CD4-positive, alpha-beta memory T cell (primary cell): Measurements from ENCODE around the gene CACNA1H. TPM values are rescaled to one million over a fixed set of nuclear protein-coding genes. Genes with fewer than 3 reads are reported as not detected.

Experiments
- CTCF ChIA-PET: fragments of 350-600 bp; sonication (Branson Sonifier 250); formaldehyde crosslinking; loops from one replicate; lab custom pipeline; 2021; ENCODE audit warnings: inconsistent platforms; ENCODE audit not compliant: partially characterized antibody; lab: Charles Lee
- POLR2A ChIA-PET: fragments of 350-600 bp; sonication (Branson Sonifier 250); formaldehyde crosslinking; loops from one replicate; lab custom pipeline; 2021; ENCODE audit not compliant: partially characterized antibody; lab: Charles Lee
- DNase-seq, 5 donors: peaks; one replicate each; pipeline versions ENCODE4 v3.0.0 to v3.0.0-alpha.2; 2020 to 2022; ENCODE audit warnings: mixed read lengths in 1 of 5
- H3K27ac ChIP-seq: one replicate; pipeline ENCODE4 v1.7.0; 2013; ENCODE audit warnings: low read depth, low read length
- H3K27me3 ChIP-seq: 2 replicates; pipeline ENCODE4 v1.7.0; 2013; ENCODE audit warnings: mild to moderate bottlenecking, low read length, moderate library complexity; ENCODE audit not compliant: insufficient read depth
- H3K36me3 ChIP-seq: 2 replicates; pipeline ENCODE4 v1.7.0; 2013; ENCODE audit warnings: mild to moderate bottlenecking, low read length, moderate library complexity; ENCODE audit not compliant: insufficient read depth
- H3K4me1 ChIP-seq: 2 replicates; pipeline ENCODE4 v1.7.0; 2013; ENCODE audit warnings: mild to moderate bottlenecking, low read length, moderate library complexity; ENCODE audit not compliant: insufficient read depth
- H3K4me3 ChIP-seq, 2 donors: one replicate each; pipeline ENCODE4 v1.7.0; 2013; ENCODE audit warnings: low read length in 2 of 2, mild to moderate bottlenecking in 1 of 2
- H3K9me3 ChIP-seq, 2 donors: one replicate each; pipeline ENCODE4 v1.7.0; 2013; ENCODE audit warnings: low read length in 2 of 2, control low read depth in 1 of 2; ENCODE audit not compliant: control insufficient read depth in 1 of 2
- H3K27ac Mint-ChIP-seq, 7 donors: one replicate each; pipeline ENCODE4 v1.8.0; 2020 to 2021; ENCODE audit warnings: mixed read lengths in 7 of 7, mild to moderate bottlenecking in 6 of 7, inconsistent platforms in 3 of 7, moderate library complexity in 3 of 7
- H3K27me3 Mint-ChIP-seq, 2 donors: one replicate each; pipeline ENCODE4 v1.8.0; 2020 to 2021; ENCODE audit warnings: mixed read lengths in 2 of 2
- H3K36me3 Mint-ChIP-seq, 2 donors: one replicate each; pipeline ENCODE4 v1.8.0; 2020 to 2021; ENCODE audit warnings: mixed read lengths in 2 of 2, inconsistent platforms in 1 of 2, mild to moderate bottlenecking in 1 of 2
- H3K4me1 Mint-ChIP-seq, 4 donors: one replicate each; pipeline ENCODE4 v1.8.0; 2020 to 2021; ENCODE audit warnings: mixed read lengths in 4 of 4, mild to moderate bottlenecking in 1 of 4
- H3K4me3 Mint-ChIP-seq, 8 donors: one replicate each; pipeline ENCODE4 v1.8.0; 2020 to 2021; ENCODE audit warnings: mixed read lengths in 8 of 8, mild to moderate bottlenecking in 7 of 8, moderate library complexity in 6 of 8, inconsistent platforms in 3 of 8
- H3K9me3 Mint-ChIP-seq, 8 donors: one replicate each; pipeline ENCODE4 v1.8.0; 2020 to 2021; ENCODE audit warnings: mixed read lengths in 8 of 8, mild to moderate bottlenecking in 5 of 8, inconsistent platforms in 3 of 8, moderate library complexity in 1 of 8
- intact Hi-C: fragments of 100-400 bp; cut with micrococcal nuclease; formaldehyde crosslinking; loops from one replicate; pipeline ENCODE4 v1.15.1; 2023
- polyA plus RNA-seq, 2 donors: library from polyadenylated mRNA; unstranded; fragments of 300-500 nt; fragmentation: Illumina TruSeq; gene quantifications; one replicate each; pipeline ENCODE4 v1.2.3, GENCODE V29; 2021
- total RNA-seq, 2 experiments: library from RNA; stranded (reverse); gene quantifications; one replicate each; pipeline ENCODE4 v1.2.3, GENCODE V29; 2021

Gene CACNA1H
- total and polyA plus RNA-seq, 4 experiments from 2014 or later: 0.48 to 2.1 (median 1.5) TPM

DNA sequence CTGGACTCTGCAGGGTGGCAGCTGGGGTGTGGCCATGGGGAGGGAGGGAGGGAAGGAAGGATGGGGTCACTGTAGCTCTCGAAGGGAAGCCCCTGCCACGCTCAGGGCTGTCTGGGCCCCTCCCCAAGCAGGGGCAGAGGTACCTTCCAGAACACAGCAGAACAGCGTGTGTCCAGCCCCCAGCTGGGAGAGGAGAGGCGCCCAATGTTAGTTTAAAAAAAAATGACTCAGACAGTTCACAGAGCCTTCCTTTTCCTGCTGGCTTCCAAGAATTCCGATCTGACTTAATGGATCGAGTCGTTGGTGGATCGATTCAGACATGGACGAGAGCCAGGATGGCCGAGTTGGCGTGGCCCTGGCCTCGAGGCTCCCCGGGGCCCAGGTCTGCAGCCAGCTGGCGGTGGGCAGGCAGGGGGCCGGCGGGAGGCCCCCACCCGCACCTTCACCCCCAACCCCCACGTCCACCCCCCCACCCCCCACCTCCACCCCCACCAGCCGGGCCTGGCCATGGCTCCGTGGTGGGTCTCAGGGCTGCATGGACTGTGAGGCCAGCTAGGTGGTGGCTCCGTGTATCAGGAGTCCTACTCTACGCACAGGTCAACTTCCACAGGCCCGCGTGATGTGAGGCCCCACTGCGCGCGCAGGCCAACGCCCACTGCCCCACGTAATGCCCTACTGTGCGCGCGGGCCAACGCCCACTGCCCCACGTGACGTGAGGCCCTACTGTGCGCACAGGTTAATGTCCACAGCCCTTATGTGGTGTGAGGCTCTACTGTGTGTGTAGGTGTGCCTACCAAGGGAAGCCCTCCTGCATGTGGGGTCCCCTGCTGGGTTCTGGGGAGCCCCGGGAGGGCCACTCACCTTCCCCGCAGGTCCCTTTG is 21.8 kb downstream of the CACNA1H start:
- no peak overlapping the region for H3K27ac ChIP-seq
- intact Hi-C loops: no loop called here
- ChIA-PET CTCF (no interaction called here), POLR2A (no interaction called here)
- no peaks in the 10 kb centered on the region for H3K9me3 Mint-ChIP-seq
- no peaks in the 10 kb centered on the region for H3K36me3 ChIP-seq
- no peak overlapping the region for H3K4me3 ChIP-seq
- no peaks in the 10 kb centered on the region for H3K36me3 Mint-ChIP-seq
- H3K4me1 ChIP-seq: no peaks in the 10 kb centered on the region
- H3K27me3 Mint-ChIP-seq: peaks cover 4% of the 10 kb centered on the region in 2 donors
- no peak overlapping the region for H3K27ac Mint-ChIP-seq
- no peaks in the 10 kb centered on the region for H3K4me1 Mint-ChIP-seq
- H3K9me3 ChIP-seq: no peaks in the 10 kb centered on the region
- H3K4me3 Mint-ChIP-seq: no peak overlapping the region
- no peak for DNase-seq
- no peaks in the 10 kb centered on the region for H3K27me3 ChIP-seq

DNA sequence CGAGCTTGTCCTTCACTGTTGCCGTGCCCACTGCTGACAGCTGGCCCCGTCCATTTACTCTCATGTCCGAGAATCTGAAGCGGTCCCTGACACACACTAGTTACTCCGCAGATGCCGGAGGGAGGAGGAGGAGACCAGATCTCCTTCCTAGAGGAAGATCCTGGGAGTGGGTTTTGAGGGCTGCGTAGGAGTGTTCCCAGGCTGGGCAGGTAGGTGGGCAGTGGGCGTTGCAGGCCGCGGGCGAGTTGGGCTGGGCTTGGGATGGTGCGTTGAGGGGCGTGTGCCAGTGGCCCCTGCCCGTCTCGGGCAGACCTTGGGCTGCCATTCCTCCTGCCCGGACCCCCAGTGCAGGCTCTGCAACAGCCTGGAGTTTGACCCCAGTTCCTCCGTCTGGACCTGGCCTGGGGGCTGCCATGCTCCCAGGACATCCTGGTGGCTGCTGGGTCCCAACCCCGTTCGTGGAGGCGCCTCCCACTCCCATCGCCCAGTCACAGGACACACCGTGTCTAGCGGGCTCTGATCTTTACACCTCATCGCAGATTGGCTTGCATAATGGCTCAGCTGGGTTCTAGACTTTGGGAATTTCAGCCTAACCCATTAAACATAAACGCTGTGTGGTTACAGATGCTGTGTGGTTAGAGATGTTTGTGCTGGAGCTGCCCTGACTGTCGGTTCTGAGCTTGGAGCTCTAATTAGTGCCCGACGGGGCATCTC is 22.8 kb downstream of the CACNA1H start:
- intact Hi-C loops: no loop called here
- CTCF ChIA-PET: no interaction called here
- Histone ChIP-seq H3K9me3 (no peaks in the 10 kb centered on the region), H3K27ac (no peak overlapping the region), H3K27me3 (no peaks in the 10 kb centered on the region), H3K36me3 (no peaks in the 10 kb centered on the region), H3K4me1 (no peaks in the 10 kb centered on the region), H3K4me3 (no peak overlapping the region)
- DNase-seq: no peak
- Mint-ChIP-seq H3K27me3 (peaks cover under 1 to 2% of the 10 kb centered on the region in 2 donors), H3K27ac (no peak overlapping the region), H3K4me3 (no peak overlapping the region), H3K9me3 (no peaks in the 10 kb centered on the region), H3K36me3 (no peaks in the 10 kb centered on the region), H3K4me1 (no peaks in the 10 kb centered on the region)
- POLR2A ChIA-PET: no interaction called here

DNA sequence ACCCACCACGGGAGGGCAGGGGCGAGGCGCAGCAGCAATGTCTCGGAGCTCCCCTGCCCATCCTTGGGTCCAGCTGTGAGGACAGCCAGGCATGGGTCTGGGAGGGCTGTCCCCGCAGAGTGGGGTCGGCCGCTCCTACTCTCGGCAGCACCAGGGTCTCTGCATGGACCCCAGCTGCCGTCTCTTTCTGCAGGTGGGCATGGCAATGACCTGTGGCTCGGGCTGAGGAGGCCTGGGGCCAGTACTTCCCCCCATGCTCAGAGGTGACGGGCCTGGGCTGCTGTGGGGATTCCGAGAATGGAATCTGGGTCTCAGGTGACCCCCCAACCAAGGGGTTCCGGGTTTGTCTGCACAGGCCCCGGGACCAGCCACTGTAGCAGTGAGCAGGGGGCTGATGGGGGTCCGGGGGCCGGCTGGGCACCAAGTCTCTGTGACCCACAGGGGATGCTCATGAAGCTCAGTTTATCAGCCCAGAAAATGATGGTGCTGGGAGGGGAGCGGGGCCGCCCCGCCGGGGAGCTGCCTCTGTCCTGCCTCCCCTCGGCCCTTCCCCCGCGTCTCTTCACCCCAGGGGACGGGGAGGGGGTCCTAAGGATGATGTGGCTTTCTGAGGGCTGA is 23.5 kb downstream of the CACNA1H start:
- no peak for DNase-seq
- Histone ChIP-seq H3K27ac (no peak overlapping the region), H3K9me3 (no peaks in the 10 kb centered on the region), H3K4me1 (no peaks in the 10 kb centered on the region), H3K4me3 (no peak overlapping the region), H3K27me3 (no peaks in the 10 kb centered on the region), H3K36me3 (no peaks in the 10 kb centered on the region)
- CTCF ChIA-PET: no interaction called here
- Mint-ChIP-seq H3K27ac (no peak overlapping the region), H3K36me3 (no peaks in the 10 kb centered on the region), H3K4me3 (no peak overlapping the region), H3K9me3 (no peaks in the 10 kb centered on the region), H3K4me1 (no peaks in the 10 kb centered on the region), H3K27me3 (peaks cover 0 to 2% of the 10 kb centered on the region in 2 donors)
- POLR2A ChIA-PET: no interaction called here
- intact Hi-C loops: no loop called here

DNA sequence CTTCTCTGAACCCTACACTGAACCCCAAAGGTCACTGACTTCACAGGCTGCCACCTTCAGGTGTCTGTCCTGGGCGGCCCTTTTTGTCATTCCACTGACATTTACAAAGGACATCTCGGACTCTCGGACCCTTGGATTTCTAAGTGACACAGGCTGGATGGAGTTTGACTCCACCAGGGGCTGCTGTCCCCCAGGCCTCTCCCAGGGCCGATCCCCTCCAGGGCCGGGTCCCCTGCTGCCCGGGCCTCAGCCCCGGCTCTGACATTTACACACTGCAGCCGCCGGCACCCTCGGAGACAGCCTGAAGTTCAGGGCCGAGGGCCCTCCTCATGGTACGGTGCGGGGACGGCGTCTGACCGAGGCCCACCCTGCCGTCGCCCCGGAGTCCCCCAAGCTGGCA is 24.1 kb downstream of the CACNA1H start:
- Mint-ChIP-seq H3K36me3 (no peaks in the 10 kb centered on the region), H3K27ac (no peak overlapping the region), H3K27me3 (peaks cover 0 to 2% of the 10 kb centered on the region in 2 donors), H3K4me3 (no peak overlapping the region), H3K9me3 (no peaks in the 10 kb centered on the region), H3K4me1 (no peaks in the 10 kb centered on the region)
- Histone ChIP-seq H3K36me3 (no peaks in the 10 kb centered on the region), H3K4me1 (no peaks in the 10 kb centered on the region), H3K4me3 (no peak overlapping the region), H3K9me3 (no peaks in the 10 kb centered on the region), H3K27ac (no peak overlapping the region), H3K27me3 (no peaks in the 10 kb centered on the region)
- POLR2A ChIA-PET: no interaction called here
- intact Hi-C loops: no loop called here
- no peak for DNase-seq
- CTCF ChIA-PET: no interaction called here

DNA sequence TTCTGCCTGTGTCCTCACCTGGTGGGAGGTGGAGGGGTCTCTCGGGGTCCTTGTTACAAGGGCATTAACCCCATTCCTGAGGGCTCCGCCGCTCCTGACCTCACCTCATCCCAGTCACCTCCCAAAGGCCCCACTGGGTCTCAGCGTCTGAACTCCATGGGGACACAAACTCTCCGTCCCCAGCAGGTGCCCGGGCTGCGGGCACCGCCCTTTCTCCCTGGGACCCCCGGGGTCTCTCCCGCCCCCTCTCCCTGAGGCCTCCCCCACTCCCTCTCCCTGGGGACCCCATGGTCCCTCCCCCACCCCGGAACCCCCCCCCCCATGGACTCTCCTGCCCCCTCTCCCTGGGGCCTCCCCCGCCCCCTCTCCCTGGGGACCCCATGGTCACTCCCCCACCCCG is 24.8 kb downstream of the CACNA1H start:
- DNase-seq: no peak
- Mint-ChIP-seq H3K9me3 (no peaks in the 10 kb centered on the region), H3K27ac (no peak overlapping the region), H3K36me3 (no peaks in the 10 kb centered on the region), H3K4me1 (no peaks in the 10 kb centered on the region), H3K4me3 (no peak overlapping the region), H3K27me3 (peaks cover 0 to 2% of the 10 kb centered on the region in 2 donors)
- intact Hi-C loops: no loop called here
- Histone ChIP-seq H3K27ac (no peak overlapping the region), H3K4me3 (no peak overlapping the region), H3K27me3 (no peaks in the 10 kb centered on the region), H3K36me3 (no peaks in the 10 kb centered on the region), H3K9me3 (no peaks in the 10 kb centered on the region), H3K4me1 (no peaks in the 10 kb centered on the region)
- CTCF ChIA-PET: no interaction called here
- POLR2A ChIA-PET: no interaction called here

DNA sequence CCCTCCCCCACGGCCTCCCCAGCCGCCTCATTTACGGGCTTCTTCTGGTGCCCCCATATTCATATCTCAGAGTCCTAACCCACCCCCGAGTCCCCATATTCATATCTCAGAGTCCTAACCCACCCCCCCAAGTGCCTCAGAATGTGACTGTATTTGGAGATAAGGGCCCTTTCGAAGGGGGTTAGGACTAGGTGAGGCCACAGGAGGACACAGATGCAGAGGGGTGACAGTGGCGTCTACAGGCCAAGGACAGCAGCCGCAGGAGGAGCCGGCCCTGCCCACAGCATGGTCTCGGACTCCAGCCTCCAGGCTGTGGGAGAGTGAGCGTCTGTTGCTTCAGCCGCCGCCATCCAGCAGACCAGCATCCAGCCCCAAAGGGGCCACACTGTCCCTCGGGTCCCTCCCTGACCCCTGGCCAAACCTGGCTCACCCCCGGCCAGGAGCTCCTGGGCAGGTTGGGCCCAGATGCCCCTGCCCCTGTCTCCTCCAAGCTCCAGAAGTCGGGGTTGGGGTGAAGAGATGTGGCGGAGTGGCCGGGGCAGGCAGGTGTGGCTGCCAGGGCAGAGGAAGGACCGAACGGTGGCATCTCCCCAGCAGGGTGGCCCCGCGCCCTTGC is 25.5 kb downstream of the CACNA1H start:
- no peaks in the 10 kb centered on the region for H3K36me3 ChIP-seq
- H3K27ac ChIP-seq: no peak overlapping the region
- H3K4me3 ChIP-seq: no peak overlapping the region
- H3K4me1 ChIP-seq: no peaks in the 10 kb centered on the region
- no peaks in the 10 kb centered on the region for H3K9me3 ChIP-seq
- Mint-ChIP-seq H3K36me3 (no peaks in the 10 kb centered on the region), H3K9me3 (no peaks in the 10 kb centered on the region), H3K4me3 (no peak overlapping the region), H3K27ac (no peak overlapping the region), H3K4me1 (no peaks in the 10 kb centered on the region), H3K27me3 (peaks cover 0 to 2% of the 10 kb centered on the region in 2 donors)
- DNase-seq: no peak
- ChIA-PET CTCF (no interaction called here), POLR2A (no interaction called here)
- intact Hi-C loops: no loop called here
- no peaks in the 10 kb centered on the region for H3K27me3 ChIP-seq
